Measurements from ENCODE around the gene APOD.

APOD gene

DNA sequence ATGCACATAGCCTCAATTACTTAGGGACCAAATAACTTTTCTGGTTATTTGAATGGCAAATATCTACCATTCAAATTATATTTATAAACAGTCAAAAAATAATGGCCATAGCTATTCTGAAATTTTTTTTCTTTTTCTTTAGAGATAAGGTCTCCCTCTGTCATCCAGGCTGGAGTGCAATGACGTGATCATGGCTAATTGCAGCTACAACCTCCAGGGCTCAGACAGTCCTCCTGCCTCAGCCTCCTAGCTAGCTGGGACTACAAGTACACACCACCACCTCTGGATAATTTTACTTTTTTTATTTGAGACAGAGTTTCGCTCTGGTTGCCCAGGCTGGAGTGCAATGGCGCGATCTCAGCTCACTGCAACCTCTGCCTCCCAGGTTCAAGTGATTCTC is 57.2 kb downstream of the APOD start:
- no peak for DNase-seq (ENCODE audit: low read depth, low spot score)

- no peak for DNase-seq (ENCODE audit: low read depth, low spot score)
These were observed 59.4 kb downstream of the APOD start for GRCh38 chr3:195524171-195524896.

- DNase-seq (ENCODE audit: low read depth, low spot score) = peak; percentile 36
These were observed 61.3 kb downstream of the APOD start for GRCh38 chr3:195522254-195523023.

All from astrocyte of the hippocampus (primary cell).